ENCODE measurements around the gene GNG5.
"Not testable (repeated sequence)": the region's sequence is repeated elsewhere in the genome, so short reads cannot be mapped to it uniquely, and the experiment has no call there.

The GNG5 gene

GRCh38 chr1:84508510-84508909 lies 2.1 kb upstream of the GNG5 start:
- no peak for TF ChIP-seq CTCF (IDR thresholded peaks at IDR 0.05; ENCODE audit: low read depth, low read length)
- Histone ChIP-seq H3K4me3 (ENCODE audit: low read depth, low read length) (no peak overlapping the region), H3K27me3 (ENCODE audit: insufficient read depth, low read depth, severe bottlenecking) (no peaks in the 10 kb centered on the region), H3K9me3 (ENCODE audit: severe bottlenecking) (no peaks in the 10 kb centered on the region), H3K36me3 (peaks cover 4% of the 10 kb centered on the region), H3K27ac (no peak overlapping the region)
- no peak for DNase-seq

- not testable (repeated sequence) for H3K9me3 ChIP-seq (ENCODE audit: severe bottlenecking); H3K27me3 ChIP-seq (ENCODE audit: insufficient read depth, low read depth, severe bottlenecking); H3K36me3 ChIP-seq; H3K4me3 ChIP-seq (ENCODE audit: low read depth, low read length); H3K27ac ChIP-seq; DNase-seq
These were observed 1.5 kb upstream of the GNG5 start for GRCh38 chr1:84507887-84508286.

- no peak for DNase-seq
- Histone ChIP-seq H3K27me3 (ENCODE audit: insufficient read depth, low read depth, severe bottlenecking) (no peaks in the 10 kb centered on the region), H3K9me3 (ENCODE audit: severe bottlenecking) (no peaks in the 10 kb centered on the region), H3K36me3 (peaks cover 16% of the 10 kb centered on the region), H3K27ac (peak overlapping the region; percentile 98), H3K4me3 (ENCODE audit: low read depth, low read length) (peak overlapping the region; percentile 89)
- no peak for TF ChIP-seq CTCF (IDR thresholded peaks at IDR 0.05; ENCODE audit: low read depth, low read length)
These were observed 510 bp upstream of the GNG5 start for GRCh38 chr1:84506729-84507453.

- H3K27me3 ChIP-seq (ENCODE audit: insufficient read depth, low read depth, severe bottlenecking), result no peaks in the 10 kb centered on the region
- DNase-seq, result no peak
These were observed 834 bp downstream of the GNG5 start for GRCh38 chr1:84505493-84506001.

GRCh38 chr1:84504580-84505492 lies 1.5 kb downstream of the GNG5 start:
- no peak for DNase-seq
- H3K9me3 ChIP-seq (ENCODE audit: severe bottlenecking), result no peaks in the 10 kb centered on the region
- no peaks in the 10 kb centered on the region for H3K27me3 ChIP-seq (ENCODE audit: insufficient read depth, low read depth, severe bottlenecking)
- H3K27ac ChIP-seq, result peak overlapping the region; percentile 98
- peaks cover 30% of the 10 kb centered on the region for H3K36me3 ChIP-seq
- peak overlapping the region; percentile 89 for H3K4me3 ChIP-seq (ENCODE audit: low read depth, low read length)
- TF ChIP-seq CTCF (IDR thresholded peaks at IDR 0.05; ENCODE audit: low read depth, low read length), result no peak

More at GRCh38 chr1:84505493-84506001, 834 bp downstream of the GNG5 start:
- Histone ChIP-seq H3K4me3 (ENCODE audit: low read depth, low read length) (peak overlapping the region; percentile 89), H3K36me3 (peaks cover 23% of the 10 kb centered on the region), H3K9me3 (ENCODE audit: severe bottlenecking) (no peaks in the 10 kb centered on the region), H3K27ac (peak overlapping the region; percentile 98)
- TF ChIP-seq CTCF (IDR thresholded peaks at IDR 0.05; ENCODE audit: low read depth, low read length), result no peak

GRCh38 chr1:84502927-84503326 lies 3.5 kb downstream of the GNG5 start:
- TF ChIP-seq CTCF (IDR thresholded peaks at IDR 0.05; ENCODE audit: low read depth, low read length), result no peak
- Histone ChIP-seq H3K27me3 (ENCODE audit: insufficient read depth, low read depth, severe bottlenecking) (no peaks in the 10 kb centered on the region), H3K9me3 (ENCODE audit: severe bottlenecking) (no peaks in the 10 kb centered on the region), H3K36me3 (peaks cover 49% of the 10 kb centered on the region), H3K27ac (no peak overlapping the region), H3K4me3 (ENCODE audit: low read depth, low read length) (no peak overlapping the region)
- DNase-seq, result no peak

Data from WERI-Rb-1 (cell line).